ENCODE data around the gene PDZD2.

DNA sequence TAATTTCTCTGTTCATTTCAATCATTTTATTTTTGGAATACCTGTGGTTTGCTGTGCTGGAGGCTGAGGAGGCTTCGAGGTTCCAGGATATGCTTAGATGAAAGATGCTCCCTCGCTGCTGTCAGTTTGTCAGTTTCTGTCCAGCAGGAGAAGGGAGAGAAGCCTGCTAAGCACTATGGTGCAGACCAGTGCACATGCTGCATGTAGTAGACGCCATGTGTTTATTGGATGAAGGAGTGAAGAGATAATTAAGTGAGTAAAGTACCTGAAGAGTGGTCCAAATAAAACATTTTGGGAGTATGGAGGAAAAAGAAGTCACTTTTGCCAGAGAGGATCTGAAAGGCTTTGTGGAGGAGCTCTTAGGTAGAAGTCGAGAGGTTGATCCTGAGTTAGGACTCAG lies 2.1 kb downstream of the PDZD2 start:
- no peak for TF ChIP-seq POLR2A (IDR thresholded peaks at IDR 0.05)
- TF ChIP-seq, protein P1, sequence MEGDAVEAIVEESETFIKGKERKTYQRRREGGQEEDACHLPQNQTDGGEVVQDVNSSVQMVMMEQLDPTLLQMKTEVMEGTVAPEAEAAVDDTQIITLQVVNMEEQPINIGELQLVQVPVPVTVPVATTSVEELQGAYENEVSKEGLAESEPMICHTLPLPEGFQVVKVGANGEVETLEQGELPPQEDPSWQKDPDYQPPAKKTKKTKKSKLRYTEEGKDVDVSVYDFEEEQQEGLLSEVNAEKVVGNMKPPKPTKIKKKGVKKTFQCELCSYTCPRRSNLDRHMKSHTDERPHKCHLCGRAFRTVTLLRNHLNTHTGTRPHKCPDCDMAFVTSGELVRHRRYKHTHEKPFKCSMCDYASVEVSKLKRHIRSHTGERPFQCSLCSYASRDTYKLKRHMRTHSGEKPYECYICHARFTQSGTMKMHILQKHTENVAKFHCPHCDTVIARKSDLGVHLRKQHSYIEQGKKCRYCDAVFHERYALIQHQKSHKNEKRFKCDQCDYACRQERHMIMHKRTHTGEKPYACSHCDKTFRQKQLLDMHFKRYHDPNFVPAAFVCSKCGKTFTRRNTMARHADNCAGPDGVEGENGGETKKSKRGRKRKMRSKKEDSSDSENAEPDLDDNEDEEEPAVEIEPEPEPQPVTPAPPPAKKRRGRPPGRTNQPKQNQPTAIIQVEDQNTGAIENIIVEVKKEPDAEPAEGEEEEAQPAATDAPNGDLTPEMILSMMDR (IDR thresholded peaks at IDR 0.05): no peak

Data from heart left ventricle (tissue), 13 donors.